ELF-1 (cell line): ENCODE measurements around the gene CCR1.
"Not testable (repeated sequence)": the region's sequence is repeated elsewhere in the genome, so short reads cannot be mapped to it uniquely, and the experiment has no call there.

Experiments used
- DNase-seq: peaks from one replicate; pipeline ENCODE4 v3.0.0-alpha.2; 2016; ENCODE audit warnings: low read depth, low spot score

Gene CCR1

DNA sequence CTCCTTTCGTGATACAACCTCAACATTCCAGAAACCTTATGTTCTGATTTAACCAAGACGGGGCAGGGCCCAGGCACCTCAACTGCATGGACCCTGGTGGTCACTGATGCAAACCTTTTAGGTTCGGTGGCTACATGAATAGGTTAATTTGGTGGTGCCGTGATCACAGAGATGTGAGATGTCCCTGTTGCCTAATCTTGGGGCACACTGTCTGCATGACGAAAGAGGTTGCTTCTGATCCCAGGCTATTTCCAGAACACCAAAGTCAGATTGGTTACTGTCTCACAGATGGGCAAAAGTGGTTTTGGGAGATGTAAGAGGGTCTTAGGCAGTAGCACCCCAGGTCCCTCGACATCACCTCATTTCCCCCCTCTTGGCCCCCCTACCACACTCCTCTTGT lies 4.0 kb upstream of the CCR1 start:
- no peak for DNase-seq

DNA sequence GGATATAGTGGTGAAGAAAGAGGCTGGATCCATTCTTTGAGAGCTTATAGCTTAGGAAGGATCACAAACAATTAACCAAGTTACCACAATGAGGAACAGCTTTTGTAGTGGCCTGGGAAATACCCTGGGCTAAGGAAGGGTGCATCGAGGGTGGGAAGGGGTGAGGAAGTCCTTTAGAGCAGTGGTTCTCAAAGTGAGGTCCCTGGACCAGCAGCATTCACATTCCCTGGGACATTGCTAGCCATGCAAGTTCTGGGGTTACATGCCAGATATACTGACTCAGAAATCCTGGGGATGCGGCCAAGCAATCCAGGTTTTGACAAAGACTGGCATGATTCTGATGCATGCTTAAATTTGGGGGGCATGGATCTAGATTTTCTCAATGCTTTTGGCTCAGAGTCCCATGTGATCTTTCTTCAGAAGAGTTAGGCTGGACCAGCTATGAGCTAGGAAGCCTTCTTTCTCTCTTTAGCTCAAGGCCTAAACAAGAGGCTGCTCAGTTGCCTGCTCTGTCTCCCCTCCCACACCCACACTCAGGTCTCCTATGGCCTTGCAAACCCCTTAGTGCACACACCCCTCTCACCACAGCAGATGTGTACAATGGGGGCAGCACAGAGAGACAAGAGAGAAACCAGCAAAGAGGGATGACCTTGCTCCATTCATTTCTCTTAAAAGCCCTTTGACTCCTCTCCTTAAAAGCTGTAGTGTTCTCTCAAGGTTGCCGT lies 1.8 kb upstream of the CCR1 start:
- no peak for DNase-seq

DNA sequence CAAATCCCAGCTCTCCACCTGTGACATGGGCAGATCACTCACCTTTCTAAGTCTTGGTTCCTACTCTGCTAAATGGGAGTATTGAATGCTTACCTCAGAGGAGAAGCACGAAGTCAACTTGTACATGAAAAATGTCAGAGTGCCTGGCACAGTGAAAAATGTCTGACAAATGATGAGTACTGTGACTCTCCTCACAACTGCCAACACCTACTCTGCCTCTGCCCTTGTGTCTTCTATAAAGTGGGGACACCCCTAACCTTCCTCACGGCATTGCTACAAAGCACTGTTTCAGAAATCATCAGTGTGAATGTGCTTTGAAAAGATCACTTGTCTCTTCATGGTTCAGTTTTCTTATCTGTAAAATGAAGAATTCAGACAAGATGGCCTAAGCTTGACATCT lies 940 bp upstream of the CCR1 start:
- DNase-seq, result no peak

DNA sequence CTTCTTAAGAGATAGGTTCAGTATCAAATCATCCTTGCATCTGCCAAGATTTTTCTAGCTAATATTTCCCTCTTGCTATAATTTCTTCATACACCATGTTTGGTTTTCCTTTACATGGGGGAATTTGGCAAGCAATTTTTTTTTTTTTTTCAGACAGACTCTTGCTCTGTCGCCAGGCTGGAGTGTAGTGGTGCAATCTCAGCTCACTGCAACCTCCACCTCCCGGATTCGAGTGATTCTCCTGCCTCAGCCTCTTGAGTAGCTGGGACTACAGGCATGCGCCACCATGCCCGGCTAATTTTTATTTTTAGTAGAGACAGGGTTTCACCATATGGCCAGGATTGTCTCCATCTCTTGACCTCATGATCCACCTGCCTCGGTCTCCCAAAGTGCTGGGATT lies 599 bp downstream of the CCR1 start:
- DNase-seq, result not testable (repeated sequence)

DNA sequence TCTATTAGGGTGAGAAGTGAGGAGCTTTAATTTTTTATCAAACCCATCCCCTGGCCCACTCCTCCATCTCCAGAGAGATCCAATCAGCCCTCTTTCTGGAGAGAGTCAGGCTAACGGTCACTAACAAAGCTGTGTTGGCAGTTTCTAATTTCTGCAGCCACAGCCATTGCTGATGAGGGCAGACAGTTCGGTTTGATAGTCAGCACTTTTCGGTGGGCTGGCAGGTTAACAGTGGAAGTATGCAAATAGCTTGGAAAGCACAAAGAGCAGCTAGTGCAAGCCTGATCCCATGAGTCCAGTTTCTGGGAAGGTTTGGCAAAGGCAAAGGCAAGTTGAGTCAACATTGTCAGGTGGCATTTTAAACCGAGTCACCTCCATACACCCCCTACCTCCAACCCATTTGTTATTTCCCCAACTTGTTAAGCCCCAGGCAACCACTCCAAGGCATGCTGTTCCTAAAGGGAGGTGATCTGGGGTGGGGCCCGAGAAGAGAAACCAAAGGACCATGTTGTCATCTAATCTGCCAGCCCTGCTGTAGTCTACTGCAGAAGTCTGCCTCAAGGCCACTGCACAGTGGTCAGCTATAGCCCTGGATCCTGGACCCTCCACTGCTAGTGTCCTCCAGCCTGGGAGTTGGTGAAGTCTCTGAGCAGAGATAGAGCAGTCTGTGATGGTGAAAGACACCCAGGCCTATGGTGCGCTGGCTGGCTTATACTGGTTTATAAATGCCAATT lies 1.7 kb downstream of the CCR1 start:
- DNase-seq, result no peak

DNA sequence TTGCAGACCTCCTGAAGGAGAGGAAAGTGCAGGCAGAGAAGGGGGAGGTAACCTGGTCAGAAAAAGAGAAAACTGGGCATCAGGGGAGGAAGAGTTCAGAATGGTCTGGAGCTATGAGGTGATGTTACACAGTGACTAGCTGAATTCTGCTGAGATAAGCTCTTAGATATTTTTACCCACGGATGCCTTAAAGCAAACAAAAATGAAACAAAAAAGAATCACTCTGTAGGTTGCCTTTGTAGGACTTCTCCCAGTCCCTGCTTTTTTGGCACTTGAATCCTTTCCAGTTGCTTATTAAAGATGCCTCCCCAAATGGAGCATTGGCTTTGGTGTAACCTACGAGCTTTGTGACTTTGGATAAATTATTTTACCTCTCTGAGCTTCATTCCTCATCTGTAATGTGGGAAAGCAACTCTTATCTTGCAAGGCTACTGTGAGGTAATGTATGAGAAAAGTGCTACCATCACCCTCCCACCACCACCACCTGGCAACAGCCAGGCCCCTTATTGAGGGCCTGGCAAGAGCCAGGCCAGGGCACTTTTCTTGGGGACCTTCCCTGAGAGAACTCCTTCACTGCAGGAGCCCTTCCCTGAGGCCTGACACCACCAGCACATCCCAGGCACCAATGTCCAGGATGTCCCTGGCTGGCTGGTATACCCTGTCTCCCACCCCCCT lies 2.7 kb downstream of the CCR1 start:
- no peak for DNase-seq

DNA sequence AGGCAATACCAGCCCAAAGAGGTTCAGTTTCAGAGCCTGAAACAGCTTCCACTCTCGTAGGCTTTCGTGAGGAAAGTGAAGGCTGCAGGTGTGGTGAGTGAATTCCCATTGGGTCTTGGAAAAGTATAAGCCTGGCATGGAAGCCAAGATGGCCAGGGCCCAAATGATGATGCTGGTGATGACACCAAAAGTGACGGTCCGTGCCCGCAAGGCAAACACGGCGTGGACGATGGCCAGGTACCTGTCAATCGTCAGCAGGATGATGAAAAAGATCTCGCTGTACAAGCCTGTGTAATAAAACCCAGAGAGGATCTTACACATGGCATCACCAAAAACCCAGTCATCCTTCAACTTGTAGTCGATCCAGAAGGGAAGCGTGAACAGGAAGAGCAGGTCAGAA lies 4.4 kb downstream of the CCR1 start:
- DNase-seq, result no peak

DNA sequence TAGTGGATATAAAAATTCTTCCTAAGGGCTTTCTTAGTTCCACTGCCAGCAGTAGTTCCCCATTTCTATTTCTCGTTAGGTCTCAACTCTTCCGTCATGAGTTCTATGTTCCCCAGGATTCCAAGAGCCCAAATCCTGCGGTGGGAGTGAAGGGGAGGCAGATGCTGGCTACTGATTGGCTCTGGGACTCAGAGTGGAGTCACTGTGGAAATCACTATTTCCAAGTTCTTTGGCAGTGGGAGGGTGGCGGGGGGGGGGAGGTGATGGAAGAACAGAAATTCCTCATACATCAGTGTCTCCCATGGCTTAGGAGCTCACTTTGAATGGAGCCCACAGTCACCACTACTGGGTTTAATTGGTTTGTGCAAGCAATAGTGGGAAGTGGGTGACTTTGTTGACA lies 5.6 kb downstream of the CCR1 start:
- DNase-seq, result no peak

DNA sequence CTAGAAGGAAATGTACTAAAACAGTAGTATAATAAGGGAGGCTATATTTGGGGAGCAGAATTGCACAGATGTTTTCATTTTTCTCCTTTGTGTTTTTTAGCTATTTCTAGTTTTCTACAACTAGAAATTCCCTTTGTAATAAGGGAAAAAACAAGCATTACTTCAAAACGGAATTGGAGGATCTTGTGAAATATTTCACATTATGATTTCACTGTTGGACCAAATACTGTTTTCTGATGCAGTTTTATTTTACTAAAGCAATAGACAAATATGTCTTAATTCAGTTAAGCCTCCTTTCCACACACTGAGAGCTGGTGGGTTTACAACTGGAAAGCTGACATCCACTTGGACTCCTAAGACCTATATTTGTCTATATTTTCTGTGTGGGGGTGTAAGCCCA lies 7.3 kb downstream of the CCR1 start:
- DNase-seq, result no peak

DNA sequence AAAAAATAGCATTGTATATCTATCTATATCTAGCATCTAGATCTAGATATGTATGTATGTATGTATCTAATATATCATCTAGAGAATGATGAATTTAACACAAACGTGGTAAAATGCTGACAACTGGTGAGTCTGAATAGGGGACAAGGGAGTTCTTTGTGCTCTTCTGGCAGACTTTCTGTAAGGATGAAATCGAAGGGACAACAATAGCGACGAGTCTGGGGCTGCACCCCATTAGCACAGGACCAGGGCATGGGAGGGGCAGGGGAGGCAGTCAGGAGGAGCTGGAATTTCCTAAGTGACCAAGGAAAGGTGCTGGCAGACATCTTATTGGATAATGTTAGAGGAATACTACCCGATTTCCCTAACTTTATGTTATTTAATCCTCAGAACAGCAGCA lies 7.9 kb downstream of the CCR1 start:
- no peak for DNase-seq

DNA sequence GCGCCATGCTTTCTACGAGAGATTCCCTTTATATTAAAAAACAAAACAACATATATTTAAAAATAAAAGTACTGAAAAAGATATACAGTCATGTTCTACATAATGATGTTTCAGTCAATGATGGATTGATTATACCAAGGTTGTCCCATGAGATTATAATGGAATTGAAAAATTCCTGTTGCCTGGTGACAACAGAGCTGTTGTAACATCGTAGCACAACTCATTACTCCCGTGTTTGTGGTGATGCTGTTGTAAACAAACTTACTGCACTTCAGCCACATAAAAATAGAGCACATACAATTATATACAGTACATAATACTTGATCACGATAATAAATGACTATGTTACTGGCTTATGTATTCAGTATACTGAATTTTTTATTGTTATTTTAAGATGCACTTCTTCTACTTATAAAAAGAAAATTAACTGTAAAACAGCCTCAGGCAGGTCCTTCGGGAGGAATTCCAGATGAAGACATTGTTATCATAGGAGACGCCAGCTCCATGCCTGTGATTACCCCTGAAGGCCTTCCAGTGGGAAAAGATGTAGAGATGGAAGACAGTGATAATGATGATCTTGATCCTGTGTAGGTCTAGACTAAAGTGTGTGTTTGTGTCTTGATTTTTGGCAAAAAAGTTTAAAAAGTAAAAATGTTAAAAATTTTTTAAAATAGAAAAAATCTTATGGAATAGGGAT lies 11.7 kb downstream of the CCR1 start:
- DNase-seq, result no peak

DNA sequence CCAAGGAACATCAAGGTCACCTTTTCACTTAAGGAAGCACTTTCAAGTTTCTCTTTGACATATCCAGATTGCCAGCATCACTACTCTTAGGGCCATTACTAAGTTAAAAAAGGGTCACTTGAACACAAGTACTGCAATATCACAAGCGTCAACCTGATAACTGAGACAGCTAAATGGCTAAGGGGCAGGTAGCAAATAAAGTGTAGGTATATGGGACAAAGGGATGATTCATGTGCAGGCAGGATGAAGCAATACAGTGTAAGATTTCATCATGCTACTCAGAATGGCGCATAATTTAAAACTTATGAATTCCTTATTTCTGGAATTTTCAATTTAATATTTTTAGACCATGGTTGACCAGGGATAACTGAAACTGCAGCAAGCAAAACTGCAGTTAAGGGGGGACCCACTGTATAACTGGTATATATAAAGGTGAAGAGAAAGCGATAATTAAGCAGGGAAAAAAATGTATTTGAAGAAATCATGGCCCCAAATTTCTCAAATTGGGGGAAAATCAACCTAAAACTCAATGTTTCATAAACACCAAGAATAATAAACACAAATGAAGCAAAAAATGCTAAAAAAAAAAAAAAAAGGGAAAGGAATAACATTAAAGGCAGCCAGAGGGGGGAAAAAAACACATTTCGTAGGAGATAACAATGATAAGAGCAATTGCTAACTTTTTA lies 13.1 kb downstream of the CCR1 start:
- DNase-seq, result no peak

DNA sequence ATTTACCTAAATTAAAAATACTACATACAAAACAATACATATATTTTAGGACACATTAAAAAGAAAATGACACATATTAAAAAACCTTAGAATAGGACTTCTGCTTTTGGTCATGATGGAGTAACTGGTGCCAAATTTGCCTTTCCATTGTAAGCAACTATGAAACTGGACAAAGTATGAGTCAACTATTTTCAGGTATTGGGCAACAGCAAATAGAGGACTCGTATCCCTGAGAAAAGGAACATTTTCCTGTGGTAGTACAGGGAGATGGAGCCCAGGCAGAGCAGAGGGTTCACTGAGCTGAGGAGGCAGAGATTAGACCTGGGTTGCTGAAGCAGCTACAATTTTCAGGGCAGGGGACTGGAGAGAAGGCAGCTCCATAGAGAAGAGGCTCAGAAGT lies 14.7 kb downstream of the CCR1 start:
- DNase-seq, result no peak

DNA sequence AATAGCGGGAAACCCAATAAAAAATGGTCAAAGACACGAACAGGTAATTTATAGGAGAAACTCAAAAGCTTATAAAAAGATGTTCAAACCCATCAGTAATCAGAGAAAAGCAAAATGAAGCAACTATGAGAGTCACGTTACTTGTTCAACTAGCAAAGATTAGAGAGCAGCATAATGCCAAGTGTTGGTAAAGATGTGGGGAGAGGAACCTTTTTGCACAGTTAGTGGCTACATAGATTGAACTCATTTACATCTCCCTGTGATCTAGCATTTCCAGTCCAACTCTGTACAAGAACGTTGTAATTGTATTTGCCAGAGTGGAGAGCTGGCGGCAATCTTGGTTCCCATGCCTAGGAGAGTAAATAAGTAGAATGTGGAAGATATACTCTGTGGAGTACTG lies 15.2 kb downstream of the CCR1 start:
- no peak for DNase-seq

DNA sequence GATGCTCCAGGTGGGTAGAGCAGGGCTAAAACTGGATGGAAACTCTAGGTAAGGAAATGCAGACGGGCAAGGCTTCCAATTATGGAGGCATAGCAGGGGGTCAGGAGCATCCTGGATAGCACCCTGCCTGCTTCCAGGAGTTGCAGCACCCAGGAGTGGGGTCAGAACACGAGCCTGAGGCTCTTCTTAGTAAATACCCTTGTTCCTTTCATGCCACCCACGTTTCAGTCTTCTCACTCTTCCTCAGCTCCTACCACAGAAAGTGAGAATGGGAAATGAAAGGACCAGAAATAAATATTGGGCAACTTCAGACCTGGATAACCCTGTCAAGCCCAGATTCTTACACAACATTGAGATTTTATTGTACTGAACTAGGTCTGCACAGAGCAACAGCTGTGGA lies 16.4 kb downstream of the CCR1 start:
- DNase-seq, result no peak

DNA sequence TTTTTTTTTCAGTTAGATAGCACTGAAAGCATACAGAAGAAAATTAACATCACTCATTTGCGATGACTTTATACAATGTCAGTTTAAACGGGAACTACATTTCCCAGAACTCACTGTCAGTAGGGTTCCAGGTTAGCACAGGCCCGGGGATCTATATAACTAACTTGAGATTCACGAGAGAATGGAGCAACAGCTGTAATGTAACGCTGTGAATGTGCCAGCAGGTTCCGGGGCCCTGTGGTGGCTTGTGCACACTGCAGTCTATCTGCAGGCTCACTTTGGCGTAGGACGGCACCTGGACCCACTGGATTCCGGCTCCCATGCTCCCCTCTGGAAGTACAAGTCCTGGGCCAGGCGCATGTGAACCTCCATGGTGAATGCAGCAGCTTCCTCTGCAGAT lies 19.4 kb downstream of the CCR1 start:
- DNase-seq, result no peak

DNA sequence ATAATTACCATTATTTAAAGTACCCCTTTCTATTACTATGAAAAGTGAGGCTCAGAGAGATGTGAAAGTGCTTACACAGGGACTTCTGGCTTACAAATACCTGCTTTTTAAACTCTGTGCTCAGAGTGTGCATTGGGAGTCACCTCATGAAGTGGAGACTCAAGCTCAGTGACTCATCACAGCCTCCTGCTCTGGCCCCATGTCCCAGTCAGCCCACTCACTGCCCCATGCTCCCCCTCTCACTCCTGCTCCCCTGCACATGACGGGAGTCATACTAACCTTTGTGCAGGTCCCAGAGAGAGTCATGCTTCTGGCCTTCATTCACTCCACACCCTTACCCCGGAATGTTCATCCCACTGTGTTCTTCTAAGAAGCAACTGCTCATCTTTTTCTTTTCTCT lies 20.2 kb downstream of the CCR1 start:
- no peak for DNase-seq

DNA sequence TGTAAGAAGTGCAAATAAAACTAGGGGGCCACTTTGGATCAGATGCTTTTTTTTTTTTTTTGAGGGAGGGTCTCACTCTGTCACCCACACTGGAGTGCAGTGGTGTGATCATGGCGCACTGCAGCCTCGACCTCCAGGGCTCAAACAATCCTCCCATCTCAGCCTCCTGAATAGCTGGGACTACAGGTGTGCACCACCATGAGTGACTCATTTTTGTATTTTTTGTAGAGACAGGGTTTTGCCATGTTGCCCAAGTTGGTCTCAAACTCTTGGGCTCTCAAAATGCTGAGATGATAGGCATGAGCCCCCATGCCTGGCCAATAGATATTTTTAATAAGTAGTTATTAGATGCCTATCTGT lies 20.8 kb downstream of the CCR1 start:
- no peak for DNase-seq

DNA sequence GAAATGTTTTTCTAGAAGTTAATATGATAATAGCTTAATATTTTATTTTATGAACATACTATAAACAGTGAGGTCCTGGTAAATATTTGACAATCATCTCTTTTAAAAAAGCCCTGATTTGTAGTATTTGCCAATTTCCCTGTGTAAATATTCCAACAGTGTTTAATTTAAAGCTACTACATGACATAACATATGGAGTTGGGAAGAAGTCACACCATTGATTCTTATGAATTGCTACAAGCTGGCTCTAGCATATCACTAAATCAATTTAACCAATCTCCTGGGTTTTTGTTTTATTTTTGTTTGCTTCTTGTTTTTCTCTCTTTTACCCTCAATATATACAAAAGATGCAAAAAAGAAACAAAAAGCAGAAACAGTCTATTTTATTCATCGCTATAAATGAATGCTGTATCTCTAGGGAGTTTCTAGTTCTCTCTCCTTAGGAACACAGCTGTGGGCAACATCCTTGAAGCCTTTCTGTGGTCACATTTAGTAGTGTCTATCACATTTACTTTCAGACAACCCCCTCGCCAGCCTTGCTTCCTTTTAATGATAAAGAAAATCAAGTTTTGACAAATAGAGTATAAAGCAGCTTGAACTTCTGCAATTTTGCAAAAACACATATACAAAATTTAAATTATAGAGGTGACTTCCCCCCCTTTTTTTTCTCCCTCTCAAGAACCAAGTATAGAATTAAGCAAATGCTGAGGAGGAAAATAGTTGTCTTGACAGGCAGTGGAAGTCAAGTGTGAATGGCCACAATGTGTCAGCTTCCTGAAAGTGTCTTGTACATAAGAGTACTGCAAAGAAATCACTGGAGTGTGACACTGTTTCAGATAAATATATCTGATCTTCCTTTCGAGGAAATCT lies 21.4 kb downstream of the CCR1 start:
- DNase-seq, result no peak

DNA sequence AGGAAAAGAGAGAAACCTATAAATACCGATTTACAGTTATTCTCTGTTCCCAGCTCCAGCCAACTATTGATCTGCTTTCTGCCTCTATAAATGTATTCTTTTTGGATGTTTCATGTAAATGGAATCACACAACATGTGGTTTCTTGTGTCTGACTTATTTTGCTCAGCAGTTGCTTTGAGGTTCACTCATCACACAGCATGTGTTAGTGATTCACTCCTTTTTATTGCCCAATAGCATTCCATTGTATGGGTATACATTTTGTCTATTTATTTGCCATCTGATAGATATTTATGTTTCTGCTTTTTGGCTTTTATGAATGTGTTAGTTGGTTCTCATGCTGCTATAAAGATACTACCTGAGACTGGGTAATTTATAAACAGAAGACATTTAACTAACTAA lies 23.6 kb downstream of the CCR1 start:
- no peak for DNase-seq

DNA sequence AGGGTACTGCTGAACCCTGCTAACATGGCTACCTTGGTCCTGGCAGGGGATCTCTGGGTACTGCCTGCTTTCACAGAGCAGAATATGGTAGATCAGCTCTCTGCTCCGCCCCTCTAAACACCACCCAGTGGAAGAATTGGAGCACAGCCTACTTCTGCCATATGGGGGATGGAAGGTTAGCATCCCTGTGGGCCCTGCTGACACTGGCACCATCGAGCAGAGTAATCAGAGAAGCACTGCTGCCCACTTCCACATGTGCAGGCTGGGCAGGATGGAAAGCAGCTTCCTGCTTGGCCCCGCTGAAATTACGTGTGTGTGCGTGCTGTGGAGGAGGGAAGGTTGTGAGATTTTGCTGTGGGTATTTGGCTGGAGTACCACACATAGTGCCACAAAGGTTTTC lies 24.8 kb downstream of the CCR1 start:
- no peak for DNase-seq
